Loucy (cell line): ENCODE measurements around the gene PLEKHA4.

Source experiments
- CTCF ChIP-seq: fragments of 200-600 bp; sonication (generic); conservative IDR thresholded peaks from 2 replicates; pipeline ENCODE4 v1.5.1; 2014; ENCODE audit warnings: mild to moderate bottlenecking, antibody characterized with exemption, low read length
- EZH2phosphoT487 ChIP-seq: fragments of 200-600 bp; IDR thresholded peaks from 2 replicates; pipeline ENCODE4 v1.6.1; 2018; ENCODE audit warnings: antibody characterized with exemption, mild to moderate bottlenecking, moderate library complexity, borderline replicate concordance

GRCh38 chr19:48913114-48913889 is 44.9 kb upstream of the PLEKHA4 start:
- TF ChIP-seq CTCF (no peak), EZH2phosphoT487 (no peak)
